GM12878 (cell line): ENCODE data around the gene HSD11B1. TPM values are rescaled to one million over a fixed set of nuclear protein-coding genes. Genes with fewer than 3 reads are reported as not detected.

Experiments
- ATAC-seq: fragments of 200-7000 bp; cut with Tn5 transposase; 3 replicates; pipeline ENCODE4 v1.9.1; 2020; ENCODE audit warnings: mild to moderate bottlenecking, moderate library complexity
- BruUV-seq: library from RNA; stranded (reverse); fragments of 400-500 nt; replicated peaks from 2 replicates; lab custom pipeline; 2021; lab: Mats Ljungman, UMichigan
- CTCF ChIA-PET: fragments of 300-600 bp; sonication (Branson Sonifier 250); formaldehyde crosslinking; extraction: SDS; loops from one replicate; lab custom pipeline; 2021; ENCODE audit warnings: inconsistent platforms; lab: Yijun Ruan, JAX
- POLR2A ChIA-PET: fragments of 350-600 bp; formaldehyde crosslinking; extraction: SDS; loops from one replicate; lab custom pipeline; 2021; ENCODE audit warnings: inconsistent platforms; lab: Charles Lee
- RAD21 ChIA-PET: fragments of 300-600 bp; sonication (Branson Sonifier 250); formaldehyde crosslinking; loops from one replicate; lab custom pipeline; 2023; ENCODE audit warnings: antibody characterized with exemption; ENCODE audit not compliant: unreplicated experiment; lab: Charles Lee
- SMC1A ChIA-PET: fragments of 300-600 bp; sonication (Branson Sonifier 250); formaldehyde crosslinking; loops from one replicate; lab custom pipeline; 2023; ENCODE audit not compliant: unreplicated experiment, uncharacterized antibody; lab: Charles Lee
- DNase-seq: peaks from one replicate; pipeline ENCODE4 v3.0.0-alpha.2; 2011; ENCODE audit warnings: low read depth, low spot score
- FAIRE-seq: peaks from 3 replicates; lab custom pipeline; 2011; peaks lifted over from hg19 to GRCh38; lab: Jason Lieb, UNC
- H2AFZ ChIP-seq: 2 replicates; pipeline ENCODE4 v1.6.0; 2011; ENCODE audit warnings: low read depth, low read length, control low read depth; ENCODE audit not compliant: control insufficient read depth
- H3K27ac ChIP-seq: 2 replicates; pipeline ENCODE4 v1.5.1; 2011; ENCODE audit warnings: control low read depth; ENCODE audit not compliant: control insufficient read depth, insufficient read depth
- H3K27me3 ChIP-seq, 2 experiments: replicated peaks in 1 of 2; 2 replicates each; pipeline versions ENCODE4 v1.6.0 to v1.6.1; 2011; ENCODE audit warnings: low read length in 1 of 2; ENCODE audit not compliant: control insufficient read depth in 2 of 2, insufficient read depth in 2 of 2
- H3K36me3 ChIP-seq, 2 experiments: 2 replicates each; pipeline ENCODE4 v1.5.1; 2011; ENCODE audit warnings: low read length in 1 of 2; ENCODE audit not compliant: control insufficient read depth in 2 of 2, insufficient read depth in 2 of 2
- H3K4me1 ChIP-seq: 2 replicates; pipeline ENCODE4 v1.6.1; 2011; ENCODE audit warnings: mild to moderate bottlenecking, low read length, moderate library complexity, mixed read lengths; ENCODE audit not compliant: control insufficient read depth, insufficient read depth
- H3K4me2 ChIP-seq: 2 replicates; pipeline ENCODE4 v1.6.0; 2011; ENCODE audit warnings: control low read depth; ENCODE audit not compliant: control insufficient read depth, insufficient read depth
- H3K4me3 ChIP-seq: fragments of 200-600 bp; sonication (generic); 2 replicates; pipeline ENCODE4 v1.5.1; 2016
- H3K79me2 ChIP-seq: 2 replicates; pipeline ENCODE4 v1.6.0; 2011; ENCODE audit warnings: low read length; ENCODE audit not compliant: control insufficient read depth, insufficient read depth
- H3K9ac ChIP-seq: 2 replicates; pipeline ENCODE4 v1.8.0; 2011; ENCODE audit warnings: low read length, control low read depth, mixed read lengths; ENCODE audit not compliant: control insufficient read depth, insufficient read depth
- H3K9me3 ChIP-seq: replicated peaks from 3 replicates; pipeline ENCODE4 v1.5.1; 2011; ENCODE audit warnings: mild to moderate bottlenecking, low read length; ENCODE audit not compliant: control insufficient read depth, insufficient read depth
- H4K20me1 ChIP-seq: 2 replicates; pipeline ENCODE4 v1.6.0; 2011; ENCODE audit not compliant: control insufficient read depth, insufficient read depth
- BRCA1 ChIP-seq: IDR thresholded peaks from 2 replicates; pipeline ENCODE4 v1.6.1; 2011; ENCODE audit warnings: low read depth, low read length, improper control_type of control experiment
- CEBPB ChIP-seq, 2 experiments: fragments of 150-350 bp in 1 of 2; IDR thresholded peaks; 2 replicates each; pipeline ENCODE4 v1.6.1; 2012 to 2014; ENCODE audit warnings: low read depth in 2 of 2, low read length in 2 of 2, borderline replicate concordance in 1 of 2, inconsistent platforms in 1 of 2
- CREB1 ChIP-seq: IDR thresholded peaks from 2 replicates; pipeline ENCODE4 v1.6.1; 2012; ENCODE audit warnings: low read depth, mild to moderate bottlenecking, inconsistent platforms
- EED ChIP-seq: sonication (generic); IDR thresholded peaks from 2 replicates; pipeline ENCODE4 v1.6.1; 2016; ENCODE audit warnings: antibody characterized with exemption, low read depth
- FOS ChIP-seq: IDR thresholded peaks from 3 replicates; pipeline ENCODE4 v1.6.1; 2011; ENCODE audit warnings: borderline replicate concordance; ENCODE audit not compliant: insufficient read length; ENCODE audit errors: extremely low read depth
- FOXK2 ChIP-seq: fragments of 450-650 bp; IDR thresholded peaks from 2 replicates; pipeline ENCODE4 v1.6.1; 2017; ENCODE audit warnings: mild to moderate bottlenecking, moderate library complexity
- KDM1A ChIP-seq: fragments of 200-600 bp; sonication (generic); IDR thresholded peaks from 2 replicates; pipeline ENCODE4 v1.6.1; 2016; ENCODE audit warnings: borderline replicate concordance
- MEF2A ChIP-seq: IDR thresholded peaks from 2 replicates; pipeline ENCODE4 v1.6.1; 2011; ENCODE audit warnings: low read depth, mild to moderate bottlenecking, low read length, moderate library complexity; ENCODE audit not compliant: insufficient read depth
- MTA2 ChIP-seq: fragments of 450-650 bp; IDR thresholded peaks from 2 replicates; pipeline ENCODE4 v1.6.1; 2016; ENCODE audit warnings: low read depth, mild to moderate bottlenecking, moderate library complexity
- MXI1 ChIP-seq: fragments of 150-350 bp; IDR thresholded peaks from 2 replicates; pipeline ENCODE4 v1.6.1; 2011; ENCODE audit warnings: low read depth, mild to moderate bottlenecking, inconsistent platforms, low read length, improper control_type of control experiment
- NR2C1 ChIP-seq: fragments of 450-650 bp; IDR thresholded peaks from 2 replicates; pipeline ENCODE4 v1.6.1; 2017; ENCODE audit warnings: antibody characterized with exemption, mild to moderate bottlenecking, moderate library complexity
- POLR2AphosphoS2 ChIP-seq: IDR thresholded peaks from 2 replicates; pipeline ENCODE4 v1.6.1; 2011; ENCODE audit warnings: low read depth, mild to moderate bottlenecking, low read length, improper control_type of control experiment, moderate library complexity
- SMC3 ChIP-seq: IDR thresholded peaks from 2 replicates; pipeline ENCODE4 v1.6.1; 2011; ENCODE audit warnings: low read length, improper control_type of control experiment, borderline replicate concordance
- SUZ12 ChIP-seq: fragments of 200-600 bp; sonication (generic); IDR thresholded peaks from one replicate; pipeline ENCODE4 v1.6.1; 2018; ENCODE audit warnings: antibody characterized with exemption, mild to moderate bottlenecking; ENCODE audit not compliant: unreplicated experiment
- whole genome bisulfite sequencing: methylation state at CpG from one replicate; pipeline ENCODE4 v1.1.6; 2016; ENCODE audit warnings: low lambda C conversion rate; ENCODE audit not compliant: insufficient replicate concordance, insufficient coverage; ENCODE audit errors: missing lambda C conversion rate; 5-methylcytosine and 5-hydroxymethylcytosine counted together
- in situ Hi-C: fragments of 300-500 bp; cut with MboI; formaldehyde crosslinking; loops from 9 replicates; pipeline ENCODE4 v1.14.3; 2018; ENCODE audit warnings: mixed read lengths
- intact Hi-C: fragments of 100-400 bp; cut with micrococcal nuclease; formaldehyde crosslinking; loops from one replicate; pipeline ENCODE4 v1.14.2; 2022; ENCODE audit not compliant: unreplicated experiment
- polyA plus RNA-seq, 11 experiments: library from polyadenylated mRNA; depleted of rRNA in 4 of 11; unstranded in 6 of 11; stranded (reverse) in 5 of 11; fragments of >200 nt; fragmentation: Nextera tagmentation in 4 of 11; fragmentation: Illumina TruSeq in 1 of 11; extraction: Ambion mirVana in 4 of 11; extraction: Trizol in 1 of 11; gene quantifications; 1 replicate in 1 of 11; 2 replicates in 10 of 11; pipeline versions ENCODE4 v1.2.1 to v1.2.3, GENCODE V29; 2011 to 2016; ENCODE audit warnings: inconsistent platforms in 2 of 11, missing spikeins in 2 of 11, low read depth in 1 of 11
- total RNA-seq, 4 experiments: library from RNA; depleted of rRNA in 3 of 4; stranded (reverse); fragments of >200 nt in 3 of 4; fragmentation: Illumina TruSeq in 1 of 4; extraction: Trizol in 1 of 4; gene quantifications; 2 replicates each; pipeline versions ENCODE4 v1.2.1 to v1.2.3, GENCODE V29; 2013 to 2021
- TF ChIP-seq, protein P1 (sequence below): fragments of 450-650 bp; IDR thresholded peaks from 2 replicates; pipeline ENCODE4 v1.6.1; 2017; ENCODE audit warnings: mild to moderate bottlenecking, low read depth, inconsistent platforms; ENCODE audit not compliant: poor library complexity, severe bottlenecking
- TF ChIP-seq, protein P2 (sequence below): fragments of 150-350 bp; IDR thresholded peaks from 2 replicates; pipeline ENCODE4 v1.6.1; 2014; ENCODE audit warnings: mild to moderate bottlenecking, low read depth, low read length

The HSD11B1 gene
- total and polyA plus RNA-seq, 10 of the 15 experiments (the other 5 are each of a cell fraction or from before 2014, with no cell fraction given) = 0.04 to 0.27 (median 0.15) TPM; not detected in 7

DNA sequence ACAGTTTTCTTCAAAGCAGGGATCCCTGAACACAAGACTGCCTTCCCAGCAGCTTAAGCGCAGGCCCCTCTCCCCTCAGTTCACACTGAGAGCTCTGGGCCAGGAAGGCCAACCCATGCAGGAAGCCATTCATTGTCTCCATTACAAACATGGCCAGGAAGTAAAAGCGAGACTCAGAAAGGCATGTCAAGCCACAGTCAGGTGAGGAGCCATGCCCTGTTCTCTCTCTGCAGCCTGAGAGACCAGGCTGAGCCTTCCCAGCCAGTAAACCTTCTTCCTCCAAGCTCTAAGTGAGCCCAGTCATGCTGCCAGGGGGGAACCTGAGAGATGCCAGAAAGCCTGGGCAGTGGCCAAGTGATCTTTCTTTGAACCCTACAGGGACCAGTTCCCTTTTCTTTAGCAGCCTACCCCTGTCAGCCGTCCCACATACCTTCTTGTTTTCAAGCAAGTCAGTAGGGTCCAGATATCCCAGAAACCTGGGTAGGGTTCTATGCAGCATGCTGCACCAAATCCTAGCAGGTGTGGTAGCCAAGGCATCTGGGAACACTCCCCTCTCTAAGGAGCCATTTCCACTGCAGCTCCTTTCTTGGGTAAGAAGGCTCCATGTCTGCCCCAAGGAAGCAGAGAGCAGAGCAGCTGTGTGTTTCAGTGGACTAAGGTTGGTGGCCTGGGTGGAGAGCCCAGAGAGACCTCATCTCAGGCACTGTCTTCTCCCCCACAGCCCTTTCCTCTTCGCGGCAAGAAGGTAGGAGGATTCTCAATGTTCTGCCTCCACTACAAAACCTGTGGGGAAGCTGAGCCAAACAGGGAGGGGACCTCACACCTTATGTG lies 52.2 kb downstream of the HSD11B1 start:
- Histone ChIP-seq H3K4me2 (peak overlapping the region; percentile 97), H3K4me3 (peak overlapping the region; percentile 73), H4K20me1 (no peaks in the 10 kb centered on the region), H3K79me2 (peaks cover 25% of the 10 kb centered on the region), H3K9me3 (no peaks in the 10 kb centered on the region), H3K27me3 (no peaks in the 10 kb centered on the region), H2AFZ (peak overlapping the region; percentile 9), H3K4me1 (peaks cover 46% of the 10 kb centered on the region), H3K9ac (peak overlapping the region; percentile 53), H3K27ac (peak overlapping the region; percentile 92), H3K36me3 (peaks cover 5 to 7% of the 10 kb centered on the region in 2 experiments; a peak in 3 of 4 replicates)
- in situ Hi-C loops = no loop called here
- DNase-seq = peak; percentile 49
- 0% methylated on average over 5 of the region's 5 CpGs for WGBS
- ChIA-PET CTCF (interaction anchor here (0.7 to 8.8 kb wide), 7 partner anchors 9 to 618 kb away, joined by 3 to 117 read pairs (median 4); no protein-coding TSS in a partner anchor), RAD21 (interaction anchor here (0.7 to 12.6 kb wide), 11 partner anchors 8 to 83 kb away, joined by 3 to 188 read pairs (median 3); partner anchors contain the start of gene C1orf74), POLR2A (interaction anchor here (0.6 to 9.1 kb wide), 8 partner anchors 8 to 118 kb away, joined by 3 to 107 read pairs (median 5); partner anchors contain the start of genes C1orf74, G0S2 and UTP25), SMC1A (interaction anchor here (0.6 to 13.9 kb wide), 15 partner anchors 8 to 83 kb away, joined by 3 to 282 read pairs (median 7); partner anchors contain the start of genes C1orf74 and UTP25)
- intact Hi-C loops = loop anchor here (1.0 to 10.0 kb wide), 3 partner anchors 12 to 578 kb away; partner anchors contain the start of gene C1orf74
- BruUV-seq = no TSS peak
- ATAC-seq = peak; percentile 67
- FAIRE-seq = peak; percentile 56
- TF ChIP-seq MEF2A (no peak), FOS (no peak), KDM1A (no peak), SMC3 (no peak; the same call in 1 of the 2 replicates), EED (peak; percentile 23; the same call in 1 of the 2 replicates), BRCA1 (no peak), POLR2AphosphoS2 (0 out of 2 replicates have a peak, but pooled peaks have one; percentile 13), NR2C1 (no peak), FOXK2 (no peak), CEBPB (IDR thresholded peaks at IDR 0.05; ENCODE audit: borderline replicate concordance in 1 of 2, low read depth in 2 of 2, low read length in 2 of 2) (no peak), CREB1 (no peak), MXI1 (peak; percentile 63; the same call in 1 of the 2 replicates), MTA2 (no peak), SUZ12 (no peak)
- TF ChIP-seq, protein P1, sequence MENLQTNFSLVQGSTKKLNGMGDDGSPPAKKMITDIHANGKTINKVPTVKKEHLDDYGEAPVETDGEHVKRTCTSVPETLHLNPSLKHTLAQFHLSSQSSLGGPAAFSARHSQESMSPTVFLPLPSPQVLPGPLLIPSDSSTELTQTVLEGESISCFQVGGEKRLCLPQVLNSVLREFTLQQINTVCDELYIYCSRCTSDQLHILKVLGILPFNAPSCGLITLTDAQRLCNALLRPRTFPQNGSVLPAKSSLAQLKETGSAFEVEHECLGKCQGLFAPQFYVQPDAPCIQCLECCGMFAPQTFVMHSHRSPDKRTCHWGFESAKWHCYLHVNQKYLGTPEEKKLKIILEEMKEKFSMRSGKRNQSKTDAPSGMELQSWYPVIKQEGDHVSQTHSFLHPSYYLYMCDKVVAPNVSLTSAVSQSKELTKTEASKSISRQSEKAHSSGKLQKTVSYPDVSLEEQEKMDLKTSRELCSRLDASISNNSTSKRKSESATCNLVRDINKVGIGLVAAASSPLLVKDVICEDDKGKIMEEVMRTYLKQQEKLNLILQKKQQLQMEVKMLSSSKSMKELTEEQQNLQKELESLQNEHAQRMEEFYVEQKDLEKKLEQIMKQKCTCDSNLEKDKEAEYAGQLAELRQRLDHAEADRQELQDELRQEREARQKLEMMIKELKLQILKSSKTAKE = no peak
- TF ChIP-seq, protein P2, sequence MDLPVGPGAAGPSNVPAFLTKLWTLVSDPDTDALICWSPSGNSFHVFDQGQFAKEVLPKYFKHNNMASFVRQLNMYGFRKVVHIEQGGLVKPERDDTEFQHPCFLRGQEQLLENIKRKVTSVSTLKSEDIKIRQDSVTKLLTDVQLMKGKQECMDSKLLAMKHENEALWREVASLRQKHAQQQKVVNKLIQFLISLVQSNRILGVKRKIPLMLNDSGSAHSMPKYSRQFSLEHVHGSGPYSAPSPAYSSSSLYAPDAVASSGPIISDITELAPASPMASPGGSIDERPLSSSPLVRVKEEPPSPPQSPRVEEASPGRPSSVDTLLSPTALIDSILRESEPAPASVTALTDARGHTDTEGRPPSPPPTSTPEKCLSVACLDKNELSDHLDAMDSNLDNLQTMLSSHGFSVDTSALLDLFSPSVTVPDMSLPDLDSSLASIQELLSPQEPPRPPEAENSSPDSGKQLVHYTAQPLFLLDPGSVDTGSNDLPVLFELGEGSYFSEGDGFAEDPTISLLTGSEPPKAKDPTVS = no peak
